Caco-2 (cell line): ENCODE measurements around the gene BANP. TPM values are rescaled to one million over a fixed set of nuclear protein-coding genes. Genes with fewer than 3 reads are reported as not detected.

ENCODE experiments used
- BruUV-seq: library from RNA; stranded (reverse); fragments of 400-500 nt; replicated peaks from 2 replicates; lab custom pipeline; 2021; lab: Mats Ljungman, UMichigan
- CTCF ChIA-PET: fragments of 300-600 bp; sonication (Branson Sonifier 250); formaldehyde crosslinking; loops from one replicate; lab custom pipeline; 2022; ENCODE audit warnings: antibody characterized with exemption; lab: Charles Lee
- POLR2A ChIA-PET: fragments of 300-600 bp; sonication (Branson Sonifier 250); formaldehyde crosslinking; loops from one replicate; lab custom pipeline; 2022; ENCODE audit warnings: antibody characterized with exemption; lab: Charles Lee
- DNase-seq, 2 experiments: peaks; one replicate each; pipeline versions ENCODE4 v3.0.0 to v3.0.0-alpha.2; 2020 to 2022
- H3K27me3 ChIP-seq: replicated peaks from 2 replicates; pipeline ENCODE4 v1.6.0; 2011; ENCODE audit warnings: low read length; ENCODE audit not compliant: control insufficient read depth, insufficient read depth
- H3K36me3 ChIP-seq: 2 replicates; pipeline ENCODE4 v1.5.1; 2011; ENCODE audit warnings: low read length; ENCODE audit not compliant: control insufficient read depth, insufficient read depth
- H3K4me1 ChIP-seq: fragments of 250-450 bp; sonication (Bioruptor Pico); 2 replicates; pipeline ENCODE4 v1.5.1; 2020; ENCODE audit warnings: mild to moderate bottlenecking
- H3K4me3 ChIP-seq: 2 replicates; pipeline ENCODE4 v1.5.1; 2011; ENCODE audit warnings: low read depth, mild to moderate bottlenecking, control low read depth, low read length
- H3K9me3 ChIP-seq: fragments of 250-450 bp; sonication (Bioruptor Pico); 2 replicates; pipeline ENCODE4 v1.5.1; 2020; ENCODE audit warnings: mild to moderate bottlenecking, moderate library complexity
- H3K27ac Mint-ChIP-seq: one replicate; pipeline ENCODE4 v1.8.0; 2022; ENCODE audit warnings: mixed read lengths; ENCODE audit not compliant: unreplicated experiment
- H3K27me3 Mint-ChIP-seq: one replicate; pipeline ENCODE4 v1.8.0; 2022; ENCODE audit warnings: mixed read lengths; ENCODE audit not compliant: insufficient read depth, unreplicated experiment
- H3K36me3 Mint-ChIP-seq: one replicate; pipeline ENCODE4 v1.8.0; 2022; ENCODE audit warnings: mild to moderate bottlenecking, mixed read lengths; ENCODE audit not compliant: insufficient read depth, unreplicated experiment
- H3K4me1 Mint-ChIP-seq: one replicate; pipeline ENCODE4 v1.8.0; 2022; ENCODE audit warnings: low read depth, mixed read lengths; ENCODE audit not compliant: unreplicated experiment
- H3K4me3 Mint-ChIP-seq: one replicate; pipeline ENCODE4 v1.8.0; 2022; ENCODE audit warnings: mild to moderate bottlenecking, moderate library complexity, mixed read lengths; ENCODE audit not compliant: unreplicated experiment
- H3K9me3 Mint-ChIP-seq: one replicate; pipeline ENCODE4 v1.8.0; 2022; ENCODE audit warnings: mixed read lengths; ENCODE audit not compliant: unreplicated experiment
- intact Hi-C: fragments of 100-400 bp; cut with micrococcal nuclease; formaldehyde crosslinking; loops from one replicate; pipeline ENCODE4 v1.10.0; 2022; ENCODE audit not compliant: unreplicated experiment
- total RNA-seq: library from RNA; stranded (reverse); gene quantifications from 2 replicates; pipeline ENCODE4 v1.2.3, GENCODE V29; 2022
- TF ChIP-seq, protein P1 (sequence below), 2 experiments: fragments of 200-600 bp in 1 of 2; IDR thresholded peaks; 1 replicate in 1 of 2; 2 replicates in 1 of 2; pipeline versions ENCODE4 v1.5.1 to v1.8.0; 2011 to 2022; ENCODE audit warnings: antibody characterized with exemption in 1 of 2, control low read depth in 1 of 2, inconsistent platforms in 1 of 2, low read depth in 1 of 2, low read length in 1 of 2, mild to moderate bottlenecking in 1 of 2, moderate library complexity in 1 of 2; ENCODE audit not compliant: insufficient read depth in 1 of 2, severe bottlenecking in 1 of 2, unreplicated experiment in 1 of 2

The BANP gene
- total RNA-seq, 1 experiment from 2014 or later, result 44.4 TPM

DNA sequence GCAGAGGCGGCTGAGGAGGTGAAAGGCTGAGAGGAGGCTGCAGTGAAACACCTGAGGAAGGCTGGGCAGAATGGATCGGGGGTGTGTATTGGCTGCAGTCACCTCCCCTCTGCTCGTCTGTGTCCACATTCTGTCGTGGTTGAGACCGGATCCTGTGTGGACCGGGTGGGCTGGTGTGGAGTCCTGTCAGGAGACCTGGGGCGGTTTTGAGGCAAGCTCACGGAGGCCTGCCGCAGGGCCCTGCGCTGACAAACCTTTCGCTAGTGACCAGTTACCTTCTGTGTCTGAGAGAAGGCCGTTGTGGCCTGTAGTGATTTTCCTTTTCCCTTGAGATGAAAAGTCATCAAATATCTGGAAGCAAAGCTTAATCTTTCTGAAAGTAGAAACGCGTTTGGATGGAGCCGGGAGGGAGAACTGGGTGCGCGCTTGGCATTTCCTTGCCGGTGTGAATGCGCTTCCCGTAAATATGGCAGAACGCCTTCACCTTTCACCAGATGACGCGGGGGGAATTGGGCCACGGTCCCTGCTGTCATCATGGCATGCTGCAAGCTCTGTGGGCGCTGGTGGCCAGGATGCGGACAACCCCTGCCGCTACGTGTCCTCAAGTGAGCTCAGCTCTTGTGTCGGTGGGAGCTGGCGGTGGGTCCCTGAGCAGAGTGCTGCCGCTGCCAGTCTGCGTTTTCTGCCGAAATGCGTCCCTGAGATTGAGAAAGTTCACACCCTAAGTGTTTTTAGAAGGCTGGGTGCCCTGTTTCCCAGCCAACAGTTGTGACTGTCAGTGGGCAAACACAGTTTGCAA lies 6.3 kb downstream of the BANP start:
- no peaks in the 10 kb centered on the region for H3K27me3 Mint-ChIP-seq
- peaks cover 10% of the 10 kb centered on the region for H3K4me1 Mint-ChIP-seq

DNA sequence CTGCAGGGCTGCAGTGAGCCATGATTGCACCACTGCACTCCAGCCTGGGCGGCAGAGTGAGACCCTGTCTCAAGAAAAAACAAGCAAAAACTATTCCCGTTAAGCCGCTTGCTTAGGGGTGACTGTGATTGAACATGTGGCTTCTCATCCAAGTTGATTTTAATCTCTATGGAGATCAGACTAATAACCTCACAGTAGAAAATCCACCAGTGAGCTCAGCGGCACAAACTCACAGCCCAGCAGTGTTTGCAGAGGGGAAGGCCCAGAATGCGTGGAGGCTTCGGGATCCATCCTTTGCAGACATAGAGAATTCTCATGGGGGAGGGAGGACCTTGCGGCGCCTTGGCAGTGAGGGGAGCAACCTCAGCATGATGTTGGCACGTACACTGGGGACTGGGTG lies 7.4 kb downstream of the BANP start:
- TF ChIP-seq, protein P1, sequence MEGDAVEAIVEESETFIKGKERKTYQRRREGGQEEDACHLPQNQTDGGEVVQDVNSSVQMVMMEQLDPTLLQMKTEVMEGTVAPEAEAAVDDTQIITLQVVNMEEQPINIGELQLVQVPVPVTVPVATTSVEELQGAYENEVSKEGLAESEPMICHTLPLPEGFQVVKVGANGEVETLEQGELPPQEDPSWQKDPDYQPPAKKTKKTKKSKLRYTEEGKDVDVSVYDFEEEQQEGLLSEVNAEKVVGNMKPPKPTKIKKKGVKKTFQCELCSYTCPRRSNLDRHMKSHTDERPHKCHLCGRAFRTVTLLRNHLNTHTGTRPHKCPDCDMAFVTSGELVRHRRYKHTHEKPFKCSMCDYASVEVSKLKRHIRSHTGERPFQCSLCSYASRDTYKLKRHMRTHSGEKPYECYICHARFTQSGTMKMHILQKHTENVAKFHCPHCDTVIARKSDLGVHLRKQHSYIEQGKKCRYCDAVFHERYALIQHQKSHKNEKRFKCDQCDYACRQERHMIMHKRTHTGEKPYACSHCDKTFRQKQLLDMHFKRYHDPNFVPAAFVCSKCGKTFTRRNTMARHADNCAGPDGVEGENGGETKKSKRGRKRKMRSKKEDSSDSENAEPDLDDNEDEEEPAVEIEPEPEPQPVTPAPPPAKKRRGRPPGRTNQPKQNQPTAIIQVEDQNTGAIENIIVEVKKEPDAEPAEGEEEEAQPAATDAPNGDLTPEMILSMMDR (IDR thresholded peaks at IDR 0.05; ENCODE audit: insufficient read depth in 1 of 2, low read depth in 1 of 2, low read length in 1 of 2, severe bottlenecking in 1 of 2, unreplicated experiment in 1 of 2), result no peak
- POLR2A ChIA-PET, result no interaction called here
- no peaks in the 10 kb centered on the region for H3K27me3 ChIP-seq
- H3K4me1 ChIP-seq, result peaks cover 7% of the 10 kb centered on the region; the same call in 1 of the 2 replicates
- no peaks in the 10 kb centered on the region for H3K9me3 Mint-ChIP-seq
- no peak overlapping the region for H3K4me3 Mint-ChIP-seq
- H3K27me3 Mint-ChIP-seq, result no peaks in the 10 kb centered on the region
- H3K36me3 ChIP-seq, result no peaks in the 10 kb centered on the region
- intact Hi-C loops, result no loop called here
- no peak overlapping the region for H3K27ac Mint-ChIP-seq
- H3K36me3 Mint-ChIP-seq, result peaks cover 19% of the 10 kb centered on the region
- no TSS peak for BruUV-seq
- H3K4me1 Mint-ChIP-seq, result peaks cover 5% of the 10 kb centered on the region
- CTCF ChIA-PET, result no interaction called here
- DNase-seq, result no peak
- H3K4me3 ChIP-seq, result no peak overlapping the region
- H3K9me3 ChIP-seq, result no peaks in the 10 kb centered on the region

More for the DNA sequence above, 6.3 kb downstream of the BANP start:
- H3K4me3 ChIP-seq, result no peak overlapping the region
- peaks cover 19% of the 10 kb centered on the region for H3K36me3 Mint-ChIP-seq
- ChIA-PET POLR2A (no interaction called here), CTCF (interaction anchor here (0.5 kb wide), 1 partner anchor 460 kb away, joined by 3 read pairs; no protein-coding TSS in a partner anchor)
- H3K27ac Mint-ChIP-seq, result peak overlapping the region; percentile 42
- H3K9me3 ChIP-seq, result no peaks in the 10 kb centered on the region
- no peaks in the 10 kb centered on the region for H3K27me3 ChIP-seq
- no TSS peak for BruUV-seq
- no peaks in the 10 kb centered on the region for H3K9me3 Mint-ChIP-seq
- no peak overlapping the region for H3K4me3 Mint-ChIP-seq
- TF ChIP-seq, protein P1 (IDR thresholded peaks at IDR 0.05; ENCODE audit: insufficient read depth in 1 of 2, low read depth in 1 of 2, low read length in 1 of 2, severe bottlenecking in 1 of 2, unreplicated experiment in 1 of 2), result no peak
- H3K4me1 ChIP-seq, result peaks cover 10% of the 10 kb centered on the region; the same call in 1 of the 2 replicates
- intact Hi-C loops, result no loop called here
- no peak for DNase-seq
- no peaks in the 10 kb centered on the region; the same call in 1 of the 2 replicates for H3K36me3 ChIP-seq

DNA sequence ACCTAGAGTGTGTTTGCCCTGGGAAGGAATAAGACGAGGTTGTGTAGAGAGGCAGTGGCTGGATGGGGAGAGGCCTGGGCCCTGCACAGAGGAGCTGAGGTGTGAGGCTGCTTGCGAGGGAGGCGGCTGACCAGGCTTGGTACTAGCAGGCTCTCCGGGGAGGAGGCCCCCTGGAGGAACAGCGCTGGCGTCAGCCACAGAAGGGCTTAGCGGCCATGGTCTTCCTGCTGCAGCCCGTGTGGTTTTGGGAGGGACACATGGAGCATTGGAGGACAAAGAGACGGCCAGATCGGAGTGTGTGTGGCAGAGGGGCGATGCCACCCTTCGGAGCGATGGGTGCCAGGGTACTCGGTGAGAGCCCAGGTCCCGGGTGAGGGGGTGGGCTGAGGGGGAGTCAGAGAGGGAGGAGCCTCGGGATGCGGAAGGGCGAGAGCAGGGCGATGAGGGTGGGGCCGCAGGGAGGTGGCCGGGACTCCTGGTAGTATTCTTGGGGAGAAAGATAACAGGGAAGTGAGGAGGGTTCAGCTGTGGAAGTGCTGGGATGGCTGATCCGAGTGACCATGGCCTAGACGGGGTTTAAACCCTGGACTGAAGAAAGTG lies 8.3 kb downstream of the BANP start:
- H3K9me3 ChIP-seq, result no peaks in the 10 kb centered on the region
- no peak for DNase-seq
- H3K36me3 Mint-ChIP-seq, result peaks cover 19% of the 10 kb centered on the region
- ChIA-PET CTCF (no interaction called here), POLR2A (no interaction called here)
- no peaks in the 10 kb centered on the region for H3K4me1 Mint-ChIP-seq
- peak overlapping the region; percentile 45 for H3K27ac Mint-ChIP-seq
- H3K9me3 Mint-ChIP-seq, result no peaks in the 10 kb centered on the region
- no peak overlapping the region for H3K4me3 ChIP-seq
- no peaks in the 10 kb centered on the region; the same call in 1 of the 2 replicates for H3K36me3 ChIP-seq
- intact Hi-C loops, result no loop called here
- no TSS peak for BruUV-seq
- H3K27me3 Mint-ChIP-seq, result no peaks in the 10 kb centered on the region
- H3K4me1 ChIP-seq, result peaks cover 7% of the 10 kb centered on the region; the same call in 1 of the 2 replicates
- H3K27me3 ChIP-seq, result no peaks in the 10 kb centered on the region
- no peak overlapping the region for H3K4me3 Mint-ChIP-seq
- TF ChIP-seq, protein P1 (IDR thresholded peaks at IDR 0.05; ENCODE audit: insufficient read depth in 1 of 2, low read depth in 1 of 2, low read length in 1 of 2, severe bottlenecking in 1 of 2, unreplicated experiment in 1 of 2), result no peak
